NCI-H128 (cell line): ENCODE measurements around the gene KIF26B.

Experiments used
- DNase-seq: peaks from one replicate; lab custom pipeline; 2025; ENCODE audit not compliant: unreplicated experiment; lab: John Stamatoyannopoulos, UW

The KIF26B gene

DNA sequence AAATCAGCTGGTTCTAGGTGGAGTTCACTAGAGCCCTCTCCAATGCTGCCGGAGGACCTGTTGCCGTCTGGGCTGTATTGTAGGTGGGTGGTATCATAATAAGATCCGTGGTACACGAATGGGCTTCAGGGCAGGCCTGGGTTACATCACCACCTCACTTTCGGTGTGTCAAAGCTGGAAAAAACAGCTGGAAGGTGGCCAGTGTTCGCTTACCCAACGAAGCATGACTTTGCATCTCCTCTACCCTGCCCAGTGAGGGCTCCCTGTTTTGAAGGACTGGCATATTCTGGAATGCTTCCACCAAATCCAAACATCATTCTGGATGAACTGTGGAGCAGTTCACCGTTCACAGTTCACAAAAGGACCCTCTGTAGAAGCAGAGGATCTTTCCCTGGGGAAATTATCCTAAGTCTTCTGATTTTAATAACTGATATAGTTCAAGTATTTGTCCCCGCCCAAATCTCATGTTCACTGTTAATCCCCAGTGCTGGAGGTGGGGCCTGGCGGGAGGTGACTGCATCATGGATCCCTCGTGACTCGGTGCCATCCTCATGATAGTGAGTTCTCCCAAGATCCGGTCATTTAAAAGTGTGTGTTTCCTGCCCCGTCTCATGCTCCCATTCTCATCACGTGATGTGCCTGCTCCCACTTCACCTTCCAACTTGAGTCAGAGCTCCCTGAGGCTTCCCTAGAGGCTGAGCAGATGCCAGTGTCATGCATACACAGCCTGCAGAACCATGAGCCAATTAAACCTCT is 429.0 kb downstream of the KIF26B start:
- DNase-seq = no peak

DNA sequence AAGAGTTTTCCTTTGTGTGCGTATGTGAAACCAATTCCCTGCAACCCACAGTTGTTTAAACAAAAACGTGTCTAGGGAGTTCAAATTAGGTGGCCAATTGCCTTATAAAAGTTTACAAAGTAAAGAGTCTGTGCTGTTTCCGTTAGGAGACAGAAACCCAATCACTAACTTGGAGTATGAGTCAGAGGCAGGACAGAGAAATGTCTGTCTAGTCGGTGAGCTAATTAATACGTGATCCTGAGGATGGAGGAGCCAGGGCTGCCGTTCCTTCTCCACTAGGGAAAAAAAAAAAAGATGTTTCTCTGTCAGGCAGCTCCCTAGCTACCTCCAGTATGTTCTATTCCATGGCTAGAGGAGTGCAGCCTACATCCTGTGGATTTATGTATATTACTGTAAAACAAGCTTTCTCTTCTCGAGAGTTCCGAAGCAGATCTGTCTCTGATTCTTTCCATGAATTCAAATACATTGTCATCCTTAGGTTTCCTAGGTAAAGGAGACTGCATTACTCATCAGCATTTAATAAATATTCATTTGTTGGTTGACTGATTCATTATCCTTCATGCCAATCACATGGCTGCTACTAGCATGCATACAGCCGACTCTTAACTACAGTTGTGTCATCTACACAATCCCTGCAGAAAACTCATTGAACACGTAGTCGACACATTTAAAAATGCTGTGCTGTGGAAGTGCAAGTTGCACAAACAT is 430.6 kb downstream of the KIF26B start:
- no peak for DNase-seq

DNA sequence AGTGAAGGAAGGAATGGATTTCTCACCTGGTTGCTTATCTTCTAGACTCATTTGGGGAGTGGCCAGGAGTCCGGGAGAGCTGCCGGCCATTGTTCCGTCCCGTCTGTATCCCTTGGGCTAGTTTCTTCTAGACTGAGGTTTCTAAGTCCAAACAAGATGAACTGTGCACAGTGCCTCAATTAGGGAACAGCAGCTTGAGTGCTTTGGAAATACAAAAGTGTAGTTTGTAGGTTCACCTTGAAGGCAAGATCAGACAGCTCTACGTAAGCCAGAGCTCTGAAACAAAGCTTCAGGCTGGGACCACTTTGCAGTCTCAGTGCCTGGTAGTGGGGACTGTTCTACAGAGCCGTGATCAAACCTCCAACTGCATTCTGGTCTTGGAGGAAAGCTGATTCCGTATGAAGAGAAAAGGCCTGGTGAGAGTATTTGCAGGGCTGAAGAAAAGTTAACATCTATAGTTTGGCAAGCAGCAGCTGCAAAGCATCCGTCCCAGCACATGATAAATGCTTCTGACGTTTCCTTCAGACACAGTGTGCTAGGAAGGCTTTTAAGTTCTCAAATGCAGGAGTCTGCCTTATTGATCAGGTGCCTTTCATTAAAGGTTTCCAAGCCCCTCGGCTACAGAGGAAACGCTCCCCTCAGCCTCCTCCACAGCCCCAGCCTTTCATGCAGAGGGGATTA is 432.8 kb downstream of the KIF26B start:
- DNase-seq = no peak

DNA sequence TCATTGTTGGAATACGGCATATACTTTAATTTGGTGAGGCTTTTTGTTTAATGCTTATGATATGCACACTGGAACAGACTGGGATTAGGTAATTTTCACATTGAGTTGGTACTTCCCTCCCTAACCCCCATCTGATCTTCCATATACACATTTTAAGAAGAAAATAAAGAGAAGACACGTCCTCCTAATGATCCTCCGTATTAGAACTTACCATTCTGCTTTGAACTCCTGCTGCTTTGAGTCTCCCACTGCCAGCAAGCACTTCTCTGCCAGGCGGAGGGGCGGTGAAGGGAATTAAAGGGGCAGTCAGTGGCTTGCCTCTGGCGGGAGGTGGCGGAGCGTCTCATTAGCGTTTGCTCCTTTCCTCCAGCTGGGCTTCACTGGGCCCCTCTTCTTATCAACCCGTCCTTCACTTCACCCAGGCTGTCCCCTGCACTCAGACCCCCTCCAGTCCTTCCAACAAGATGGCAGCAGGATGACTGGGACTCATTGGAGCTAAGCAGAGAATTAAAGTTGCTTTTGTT is 433.4 kb downstream of the KIF26B start:
- DNase-seq = no peak

DNA sequence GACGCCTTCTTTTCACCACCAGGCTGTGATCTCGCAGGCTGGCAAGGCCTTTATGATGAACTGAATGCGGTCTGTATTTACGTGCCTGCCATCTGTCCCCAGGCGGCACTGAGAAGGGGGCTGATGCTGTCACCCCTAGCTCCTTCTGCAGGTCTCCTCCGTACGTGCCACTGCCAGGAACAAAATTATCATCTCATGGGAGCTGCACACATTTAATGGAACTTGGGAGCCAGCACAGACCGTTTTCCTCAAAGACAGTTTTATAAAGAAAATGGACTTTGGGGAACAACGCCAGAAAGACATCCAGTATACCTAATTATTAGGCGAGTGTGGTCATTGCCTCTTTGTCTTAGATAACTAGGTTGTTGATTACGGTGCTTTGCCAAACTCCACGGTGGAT is 434.5 kb downstream of the KIF26B start:
- no peak for DNase-seq

DNA sequence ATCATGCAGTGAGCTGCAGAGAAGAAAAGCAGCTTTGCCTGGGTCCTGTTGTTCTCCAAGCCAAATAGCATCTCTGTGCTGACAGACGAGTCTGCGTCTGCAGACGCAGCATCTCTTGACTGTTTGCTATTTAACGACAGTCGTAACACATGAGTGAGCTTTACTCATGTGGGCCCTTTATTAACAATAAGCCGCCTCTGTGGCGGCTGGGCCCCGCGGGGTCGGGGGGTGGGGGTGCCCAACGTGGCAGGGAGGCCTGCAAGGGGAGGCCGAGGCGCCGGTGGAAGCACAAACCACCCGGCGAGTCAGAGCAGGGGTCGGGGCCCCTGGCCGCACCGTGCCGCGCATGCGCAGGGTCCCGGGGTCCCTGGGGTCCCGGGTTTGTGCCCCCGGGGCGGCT is 435.1 kb downstream of the KIF26B start:
- no peak for DNase-seq

DNA sequence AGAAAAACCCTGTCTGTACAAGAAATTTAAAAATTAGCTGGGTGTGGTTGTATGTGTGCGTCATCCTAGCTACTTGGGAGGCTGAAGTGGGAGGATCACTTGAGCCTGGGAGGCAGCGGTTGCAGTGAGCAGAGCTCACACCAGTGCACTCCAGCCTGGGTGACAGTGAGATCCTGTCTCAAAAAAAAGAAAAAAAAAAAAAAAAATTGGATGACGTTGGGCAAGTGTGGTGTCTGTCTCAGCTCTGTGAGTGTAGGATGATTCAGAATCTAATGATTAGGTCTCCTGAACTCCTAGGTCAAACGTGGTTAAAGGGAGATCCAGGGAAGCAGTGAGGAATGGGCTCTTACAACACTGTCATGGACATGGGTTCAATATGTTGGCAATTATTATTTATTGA is 435.9 kb downstream of the KIF26B start:
- no peak for DNase-seq

DNA sequence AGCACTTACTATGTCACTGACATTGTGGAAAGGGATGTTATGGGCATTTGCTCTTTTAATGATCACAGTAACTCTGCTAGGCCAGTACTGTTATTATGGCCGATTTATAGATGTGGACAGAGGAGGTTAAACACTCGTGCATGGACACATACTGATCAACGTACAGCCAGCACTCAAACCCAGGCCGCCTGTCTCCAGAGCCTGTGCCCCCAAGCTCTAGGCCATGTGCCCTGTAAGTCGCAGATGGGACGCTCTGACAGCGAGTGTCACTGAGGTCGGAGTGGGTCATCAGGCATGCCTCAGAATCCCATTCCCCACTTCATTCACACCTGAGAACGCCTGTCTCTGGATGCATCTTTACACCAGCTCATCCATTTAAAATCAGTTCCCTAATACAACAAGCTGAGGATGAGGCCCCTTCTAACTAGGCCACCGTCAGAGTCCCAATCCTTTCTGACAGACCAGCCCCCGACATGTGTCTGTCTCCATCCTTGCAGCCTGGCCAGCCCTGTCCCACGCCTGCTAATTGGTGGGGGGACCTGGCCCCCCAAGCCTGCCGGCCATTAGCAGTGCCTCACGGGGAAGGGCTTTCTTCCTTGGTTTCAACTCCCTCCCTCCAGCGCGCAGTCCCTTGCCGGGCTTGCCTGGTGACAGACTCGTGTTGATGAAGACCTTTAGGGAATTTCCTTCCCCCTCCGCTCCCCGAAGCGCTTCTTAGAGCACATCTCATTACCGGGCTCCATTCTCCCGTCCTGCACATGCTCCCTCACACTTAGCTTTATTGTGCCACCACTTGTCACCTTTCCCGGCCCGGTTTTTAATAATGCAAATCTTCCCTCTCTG is 436.8 kb downstream of the KIF26B start:
- DNase-seq = no peak

DNA sequence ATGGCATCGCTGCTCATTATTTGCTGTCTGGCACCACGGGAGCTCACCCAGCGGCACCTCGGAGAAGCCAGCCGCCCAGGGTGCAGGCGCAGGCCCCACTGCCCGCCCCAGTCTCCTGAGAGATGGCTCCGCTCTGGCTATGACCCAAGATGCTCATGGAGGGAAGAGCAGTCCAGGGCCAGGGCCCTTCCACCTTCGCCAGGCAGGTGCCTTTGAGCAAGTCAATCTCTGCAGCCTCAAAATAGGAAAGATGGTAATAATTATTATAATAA is 437.3 kb downstream of the KIF26B start:
- no peak for DNase-seq

DNA sequence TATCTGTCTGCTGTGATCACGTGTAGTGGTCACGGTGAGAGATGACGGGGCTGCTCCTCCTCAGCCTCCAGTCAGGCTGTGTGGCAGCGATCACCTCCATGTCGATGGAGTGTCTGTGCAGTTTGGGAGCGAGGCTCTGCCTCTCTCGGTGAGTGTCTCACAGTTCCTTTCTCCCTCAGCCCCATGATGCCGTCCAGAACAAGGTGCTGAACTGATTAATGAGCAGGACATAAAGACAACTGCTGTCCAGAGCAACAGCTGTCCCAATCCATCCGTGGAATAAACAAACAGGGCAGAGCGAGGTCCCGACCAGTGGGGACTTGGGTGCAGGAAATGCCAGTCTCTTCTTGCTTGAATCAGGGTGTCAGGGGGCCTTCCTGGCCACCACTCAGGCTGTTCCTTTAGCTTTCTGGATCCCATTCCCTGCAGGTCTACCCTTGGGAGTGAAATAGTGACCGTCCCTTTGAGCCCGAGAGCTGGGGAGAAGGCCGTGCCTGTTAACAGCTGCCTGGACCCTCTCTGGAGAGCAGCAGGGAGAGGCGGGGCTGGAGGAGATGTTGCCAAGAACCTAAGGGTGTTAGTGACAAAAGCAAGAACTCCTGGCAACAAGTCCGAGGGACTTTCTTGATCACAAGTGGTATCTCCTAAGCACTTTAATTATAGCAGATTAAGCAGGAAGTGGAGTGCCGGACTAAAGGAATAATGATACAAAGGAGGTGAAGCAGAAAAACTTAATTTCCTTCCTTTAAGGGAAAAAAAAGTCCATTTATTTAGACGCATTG is 443.9 kb downstream of the KIF26B start:
- no peak for DNase-seq

DNA sequence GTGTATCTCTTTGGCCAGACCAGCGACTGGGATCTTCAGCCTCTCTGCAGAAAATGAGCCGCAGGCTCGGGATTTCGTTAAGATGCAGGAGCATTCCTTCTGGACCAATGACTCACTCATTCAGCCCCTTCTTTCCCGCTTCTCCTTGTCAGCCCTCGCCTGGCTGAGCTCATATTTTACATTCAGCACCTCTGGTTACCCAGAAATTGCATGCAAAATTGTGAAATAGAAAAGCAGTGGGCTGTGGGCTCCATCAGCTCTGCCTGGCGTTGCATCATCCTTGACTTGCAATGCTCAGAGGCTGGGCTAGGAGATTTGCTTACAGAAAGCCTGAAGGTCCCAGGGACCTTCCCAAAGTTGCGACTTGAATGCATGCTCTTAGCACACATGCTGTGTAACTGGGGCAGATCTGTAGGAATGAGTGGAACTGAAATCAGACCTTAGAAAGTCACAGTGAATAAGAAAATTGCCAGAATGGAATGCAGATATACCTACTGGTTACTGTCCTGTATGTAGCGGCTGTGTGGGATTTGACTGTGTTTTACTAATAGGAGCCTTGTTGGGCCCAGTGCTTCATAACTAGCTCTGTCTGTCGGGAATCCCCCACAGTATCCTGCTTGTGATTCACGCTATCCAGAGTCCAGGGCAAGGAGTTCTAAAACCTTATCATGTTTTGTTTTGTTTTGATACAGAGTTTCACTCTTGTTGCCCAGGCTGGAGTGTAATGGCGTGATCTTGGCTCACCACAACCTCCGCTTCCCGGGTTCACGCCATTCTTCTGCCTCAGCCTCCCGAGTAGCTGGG is 444.8 kb downstream of the KIF26B start:
- DNase-seq = no peak

DNA sequence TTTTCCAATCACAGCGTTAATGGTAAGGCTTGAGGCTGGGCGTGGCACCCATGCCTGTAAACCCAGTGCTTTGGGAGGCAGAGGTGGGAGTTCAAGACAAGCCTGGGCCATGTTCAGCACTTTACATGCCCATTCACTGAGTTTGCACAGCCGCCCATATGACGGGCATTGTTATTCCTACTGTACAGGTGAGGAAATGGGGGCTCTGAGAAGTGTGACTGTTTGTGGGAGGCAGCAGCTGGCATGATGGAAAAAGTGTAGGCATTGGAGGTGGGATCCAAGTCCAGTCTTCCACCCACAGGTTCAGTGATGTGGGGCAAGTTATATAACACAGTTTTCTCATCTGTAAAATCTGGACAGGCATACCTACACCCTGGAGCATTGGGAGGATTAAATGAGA is 445.9 kb downstream of the KIF26B start:
- no peak for DNase-seq

DNA sequence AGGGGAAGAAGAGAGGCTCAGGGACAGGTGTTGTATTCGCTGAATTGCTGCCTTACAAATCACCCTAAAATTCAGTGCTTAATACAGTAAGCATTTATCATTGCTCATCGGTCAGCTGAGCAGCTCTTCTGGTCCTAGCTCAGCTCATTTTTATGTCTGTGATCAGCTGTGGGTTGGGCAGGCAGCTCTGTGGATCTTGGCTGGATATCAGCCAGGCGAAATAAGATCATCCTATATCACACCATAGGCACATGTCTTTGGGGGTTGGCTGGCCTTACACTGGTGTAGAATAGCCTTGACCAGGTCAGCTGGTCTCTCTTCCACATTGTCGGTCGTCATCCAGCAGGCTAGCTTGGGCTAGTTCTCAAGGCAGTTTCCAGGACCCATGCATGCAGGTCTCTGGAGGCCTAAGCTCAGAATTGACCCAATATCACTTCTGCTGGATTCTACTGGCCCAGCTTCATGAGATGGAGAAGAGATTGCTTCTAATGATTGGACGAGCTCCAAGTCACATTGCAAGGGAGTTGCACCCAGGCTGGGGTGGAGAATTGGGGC is 448.6 kb downstream of the KIF26B start:
- DNase-seq = no peak

DNA sequence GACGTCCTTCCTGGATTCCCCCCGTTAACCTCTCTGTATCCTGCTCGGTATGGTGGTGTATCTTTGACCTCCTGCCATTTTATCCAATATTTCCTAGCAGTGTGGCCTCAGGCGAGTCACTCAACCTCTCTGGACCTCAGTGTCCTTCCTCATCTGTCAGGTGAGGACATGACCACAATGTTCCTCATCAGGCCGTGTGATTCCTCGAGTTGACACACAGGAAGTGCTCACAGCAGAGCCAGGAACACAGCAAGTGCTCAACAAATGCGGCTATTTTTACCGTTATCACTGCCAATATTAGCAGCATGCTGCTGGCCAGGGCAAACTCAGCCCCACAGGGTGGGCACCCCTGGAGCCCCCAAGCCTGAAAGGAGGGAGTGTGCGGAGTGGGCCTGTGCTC is 450.2 kb downstream of the KIF26B start:
- no peak for DNase-seq

DNA sequence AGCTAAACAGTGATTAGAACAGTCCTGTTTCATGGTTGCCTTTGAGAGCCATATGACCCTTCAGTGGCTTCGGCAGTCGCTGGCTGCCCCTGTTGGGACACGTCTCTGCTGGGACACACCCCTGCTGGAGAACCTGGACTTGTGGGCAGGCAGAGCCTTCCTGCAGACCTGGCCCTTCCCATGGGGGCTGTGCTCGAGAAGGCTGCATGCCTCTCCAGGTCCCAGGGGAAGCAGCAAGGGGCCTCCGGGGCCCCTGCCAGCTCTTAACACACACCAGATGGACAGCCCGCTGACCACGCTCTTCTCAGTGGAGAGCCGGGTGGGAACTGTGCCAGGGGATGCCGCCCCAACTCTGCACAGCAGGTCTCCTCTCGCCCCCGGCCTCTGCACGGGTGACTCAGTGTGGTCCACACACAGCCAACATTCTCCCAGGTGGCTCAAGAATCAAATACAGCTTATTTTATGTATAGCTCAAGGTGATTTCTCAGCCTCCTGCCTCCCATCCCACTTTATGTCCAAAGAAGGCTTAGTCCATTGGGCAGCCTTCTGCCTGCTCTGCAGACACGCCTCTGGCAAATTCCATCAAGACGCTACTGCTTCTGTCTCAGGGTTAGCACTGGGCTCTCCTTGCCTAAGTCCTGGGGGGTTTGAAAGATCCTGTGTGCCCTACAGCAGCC is 450.8 kb downstream of the KIF26B start:
- DNase-seq = no peak

DNA sequence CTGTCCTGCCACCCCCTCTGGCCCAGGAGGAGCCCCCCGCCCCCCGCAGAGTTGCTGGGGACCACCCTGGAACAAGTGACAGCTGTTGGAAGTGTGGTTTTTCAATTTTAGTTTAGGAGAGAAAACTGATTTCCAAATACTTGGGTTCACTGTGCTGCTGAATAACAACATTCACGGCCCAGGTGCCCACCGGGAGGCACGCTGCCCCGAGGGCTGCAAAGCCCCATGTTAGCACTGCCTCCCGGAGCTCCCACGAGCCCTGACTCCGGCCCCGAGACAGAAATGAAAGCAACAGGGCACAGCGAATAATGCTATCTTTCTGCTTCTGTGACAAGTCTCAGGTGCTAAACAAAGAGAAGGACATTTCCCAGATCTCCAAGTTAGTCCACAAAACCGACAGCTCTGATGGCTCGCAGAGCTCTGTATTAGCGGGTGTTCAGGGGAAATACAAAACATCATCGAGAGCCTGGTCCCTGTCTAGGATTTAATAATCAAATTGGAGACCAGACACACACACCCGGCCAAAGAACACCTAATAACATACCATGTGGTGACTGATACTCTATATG is 451.5 kb downstream of the KIF26B start:
- no peak for DNase-seq

DNA sequence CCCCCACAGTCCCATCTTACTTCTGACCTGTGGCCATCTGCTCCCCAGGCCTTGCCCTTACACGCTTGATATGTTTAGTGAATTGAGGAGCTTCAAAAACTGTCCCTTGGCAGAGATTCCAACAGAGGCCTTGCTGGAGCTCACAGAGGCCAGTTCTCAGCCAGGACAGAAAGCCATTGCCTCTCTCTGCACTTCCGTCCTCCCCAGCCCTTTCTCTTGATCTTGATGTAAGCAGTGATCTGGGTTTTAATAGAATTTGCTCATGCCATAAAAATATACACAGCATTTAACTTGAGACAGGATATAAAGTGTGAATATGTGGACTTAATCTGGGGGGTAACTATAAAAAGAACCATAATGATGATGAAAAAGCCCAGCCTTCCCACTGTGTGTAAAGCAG is 453.5 kb downstream of the KIF26B start:
- DNase-seq = no peak

DNA sequence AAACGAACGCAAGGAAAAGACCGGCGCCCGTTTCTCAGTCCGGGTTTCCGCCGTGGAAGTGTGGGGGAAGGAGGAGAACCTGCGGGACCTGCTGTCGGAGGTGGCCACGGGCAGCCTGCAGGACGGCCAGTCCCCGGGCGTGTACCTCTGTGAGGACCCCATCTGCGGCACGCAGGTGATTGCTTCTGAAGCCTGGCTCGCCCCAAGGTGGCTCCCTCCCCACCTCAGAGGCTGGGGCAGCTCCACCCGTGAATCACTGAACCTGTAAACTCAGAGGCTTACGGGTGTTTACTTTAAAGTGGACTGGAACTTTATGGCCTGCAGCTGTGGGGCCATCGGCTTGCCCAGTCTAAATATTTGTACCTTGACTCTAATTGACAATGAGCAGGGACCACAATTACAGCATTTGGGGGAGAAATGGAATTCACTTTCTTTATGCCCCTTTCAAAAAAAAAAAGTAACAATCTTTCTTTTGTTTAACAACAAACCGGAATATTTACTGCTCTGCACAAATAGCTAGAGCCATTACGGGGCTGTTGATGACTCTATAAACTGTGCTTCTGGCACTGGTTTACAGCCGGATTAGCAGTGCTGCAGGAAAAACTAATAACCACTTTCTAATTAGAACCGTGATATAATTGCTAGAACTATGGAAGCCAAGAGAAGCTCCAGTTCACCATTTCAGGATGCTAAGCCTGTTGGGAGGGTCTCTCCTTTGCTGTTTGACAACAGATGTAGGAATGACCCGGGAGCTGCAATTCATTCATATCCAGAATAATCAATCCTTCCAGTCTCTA is 454.8 kb downstream of the KIF26B start:
- no peak for DNase-seq
